HepG2 (cell line): ENCODE results near the gene PPP1R12C. TPM values are rescaled to one million over a fixed set of nuclear protein-coding genes. Genes with fewer than 3 reads are reported as not detected.

Experiments
- BRD4 ChIP-seq: sonication (generic); formaldehyde crosslinking; IDR thresholded peaks from 2 replicates; pipeline ENCODE4 v1.4.0; 2020; ENCODE audit warnings: missing genetic modification reagents
- KDM4B ChIP-seq: sonication (generic); formaldehyde crosslinking; IDR thresholded peaks from 2 replicates; pipeline ENCODE4 v1.4.0; 2020; ENCODE audit warnings: missing genetic modification reagents
- KDM5A ChIP-seq: fragments of 200-600 bp; sonication (generic); IDR thresholded peaks from 2 replicates; pipeline ENCODE4 v1.7.0; 2018; ENCODE audit warnings: antibody characterized with exemption, mild to moderate bottlenecking, low read length, borderline replicate concordance
- KDM5B ChIP-seq: sonication (generic); formaldehyde crosslinking; IDR thresholded peaks from 2 replicates; pipeline ENCODE4 v1.4.0; 2020; ENCODE audit warnings: missing genetic modification reagents, mild to moderate bottlenecking, borderline replicate concordance
- LRRFIP1 ChIP-seq: sonication (generic); formaldehyde crosslinking; conservative IDR thresholded peaks from 2 replicates; pipeline ENCODE4 v1.4.0; 2020; ENCODE audit warnings: missing genetic modification reagents
- MXI1 ChIP-seq: IDR thresholded peaks from 3 replicates; pipeline ENCODE4 v1.6.1; 2012; ENCODE audit warnings: low read depth, low read length, inconsistent platforms, borderline replicate concordance
- PPARG ChIP-seq: conservative IDR thresholded peaks from 2 replicates; pipeline ENCODE4 v1.6.1; 2016; ENCODE audit warnings: missing biosample characterization, missing genetic modification reagents
- SP1 ChIP-seq, 2 experiments: fragments of 450-650 bp in 1 of 2; sonication (generic) in 1 of 2; formaldehyde crosslinking in 1 of 2; IDR thresholded peaks; 2 replicates each; pipeline versions ENCODE4 v1.4.0 to v1.6.1; 2016 to 2020; ENCODE audit warnings: missing genetic modification reagents in 1 of 2
- TERF1 ChIP-seq: sonication (generic); formaldehyde crosslinking; IDR thresholded peaks from 2 replicates; pipeline ENCODE4 v1.8.0; 2022; ENCODE audit warnings: mild to moderate bottlenecking, missing genetic modification reagents, moderate library complexity
- ZBTB21 ChIP-seq: sonication (generic); formaldehyde crosslinking; IDR thresholded peaks from 2 replicates; pipeline ENCODE4 v1.4.0; 2020; ENCODE audit warnings: missing genetic modification reagents
- ZC3H13 ChIP-seq: sonication (generic); formaldehyde crosslinking; IDR thresholded peaks from 2 replicates; pipeline ENCODE4 v1.8.1; 2023; ENCODE audit warnings: mild to moderate bottlenecking, missing genetic modification reagents, moderate library complexity
- ZNF30 ChIP-seq: sonication (generic); formaldehyde crosslinking; IDR thresholded peaks from 2 replicates; pipeline ENCODE4 v1.5.0; 2020; ENCODE audit warnings: mild to moderate bottlenecking, missing genetic modification reagents
- ZNF605 ChIP-seq: sonication (generic); formaldehyde crosslinking; IDR thresholded peaks from 2 replicates; pipeline ENCODE4 v1.8.0; 2022; ENCODE audit warnings: mild to moderate bottlenecking, missing genetic modification reagents
- ZNF749 ChIP-seq: sonication (generic); formaldehyde crosslinking; IDR thresholded peaks from 2 replicates; pipeline ENCODE4 v1.8.0; 2022; ENCODE audit warnings: mild to moderate bottlenecking, missing genetic modification reagents, moderate library complexity, borderline replicate concordance
- ZNF772 ChIP-seq: sonication (generic); formaldehyde crosslinking; IDR thresholded peaks from 2 replicates; pipeline ENCODE4 v1.5.0; 2020; ENCODE audit warnings: mild to moderate bottlenecking, missing genetic modification reagents
- ZNF800 ChIP-seq: sonication (generic); formaldehyde crosslinking; IDR thresholded peaks from 2 replicates; pipeline ENCODE4 v1.4.0; 2020; ENCODE audit warnings: missing genetic modification reagents
- polyA plus RNA-seq, 8 experiments: library from polyadenylated mRNA; depleted of rRNA in 3 of 8; stranded (reverse) in 7 of 8; unstranded in 1 of 8; fragments of >200 nt; fragmentation: Illumina TruSeq in 4 of 8; extraction: Trizol in 4 of 8; gene quantifications; 2 replicates each; pipeline versions ENCODE4 v1.2.1 to v1.2.3, GENCODE V29; 2011 to 2016; ENCODE audit warnings: low read depth in 4 of 8, missing spikeins in 1 of 8, mixed read lengths in 1 of 8; ENCODE audit not compliant: insufficient read depth in 1 of 8
- total RNA-seq, 5 experiments: library from RNA; depleted of rRNA; stranded (reverse); fragments of >200 nt; fragmentation: Illumina TruSeq; extraction: Trizol; gene quantifications; 2 replicates each; pipeline ENCODE4 v1.2.3, GENCODE V29; 2016; ENCODE audit warnings: low read depth in 1 of 5
- TF ChIP-seq, protein P1 (sequence below): conservative IDR thresholded peaks from 2 replicates; pipeline ENCODE4 v1.6.1; 2018; ENCODE audit warnings: missing genetic modification reagents
- TF ChIP-seq, protein P2 (sequence below): sonication (generic); formaldehyde crosslinking; IDR thresholded peaks from 2 replicates; pipeline ENCODE4 v1.5.1; 2020; ENCODE audit warnings: mild to moderate bottlenecking, missing genetic modification reagents, moderate library complexity

PPP1R12C gene
- total and polyA plus RNA-seq, 2 of the 13 experiments (the other 11 are each of a cell fraction or from before 2014, with no cell fraction given), result 29.7 to 30.3 TPM

- TF ChIP-seq, protein P1, sequence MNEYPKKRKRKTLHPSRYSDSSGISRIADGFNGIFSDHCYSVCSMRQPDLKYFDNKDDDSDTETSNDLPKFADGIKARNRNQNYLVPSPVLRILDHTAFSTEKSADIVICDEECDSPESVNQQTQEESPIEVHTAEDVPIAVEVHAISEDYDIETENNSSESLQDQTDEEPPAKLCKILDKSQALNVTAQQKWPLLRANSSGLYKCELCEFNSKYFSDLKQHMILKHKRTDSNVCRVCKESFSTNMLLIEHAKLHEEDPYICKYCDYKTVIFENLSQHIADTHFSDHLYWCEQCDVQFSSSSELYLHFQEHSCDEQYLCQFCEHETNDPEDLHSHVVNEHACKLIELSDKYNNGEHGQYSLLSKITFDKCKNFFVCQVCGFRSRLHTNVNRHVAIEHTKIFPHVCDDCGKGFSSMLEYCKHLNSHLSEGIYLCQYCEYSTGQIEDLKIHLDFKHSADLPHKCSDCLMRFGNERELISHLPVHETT (CRISPR knock-in tag), result no peak; the same call in 1 of the 2 replicates
- TF ChIP-seq PPARG (CRISPR knock-in tag), result 0 out of 2 replicates have a peak, but pooled peaks have one; percentile 14
- no peak for TF ChIP-seq BRD4
- no peak for TF ChIP-seq KDM4B (CRISPR knock-in tag)
- no peak for TF ChIP-seq TERF1
- TF ChIP-seq ZBTB21 (CRISPR knock-in tag), result no peak
- TF ChIP-seq KDM5B (CRISPR knock-in tag), result no peak
- TF ChIP-seq LRRFIP1, result no peak
- no peak for TF ChIP-seq ZNF605
- no peak for TF ChIP-seq ZNF749 (CRISPR knock-in tag)
- TF ChIP-seq SP1 (IDR thresholded peaks at IDR 0.05), result no peak
- peak; percentile 93 for TF ChIP-seq SP1 (CRISPR knock-in tag; IDR thresholded peaks at IDR 0.05)
- TF ChIP-seq KDM5A, result no peak
- no peak for TF ChIP-seq ZC3H13 (CRISPR knock-in tag)
- peak; percentile 16; the same call in 1 of the 2 replicates for TF ChIP-seq ZNF772 (CRISPR knock-in tag)
- TF ChIP-seq ZNF800, result no peak
- peak; percentile 95 for TF ChIP-seq MXI1
- no peak for TF ChIP-seq ZNF30 (CRISPR knock-in tag)
- TF ChIP-seq, protein P2, sequence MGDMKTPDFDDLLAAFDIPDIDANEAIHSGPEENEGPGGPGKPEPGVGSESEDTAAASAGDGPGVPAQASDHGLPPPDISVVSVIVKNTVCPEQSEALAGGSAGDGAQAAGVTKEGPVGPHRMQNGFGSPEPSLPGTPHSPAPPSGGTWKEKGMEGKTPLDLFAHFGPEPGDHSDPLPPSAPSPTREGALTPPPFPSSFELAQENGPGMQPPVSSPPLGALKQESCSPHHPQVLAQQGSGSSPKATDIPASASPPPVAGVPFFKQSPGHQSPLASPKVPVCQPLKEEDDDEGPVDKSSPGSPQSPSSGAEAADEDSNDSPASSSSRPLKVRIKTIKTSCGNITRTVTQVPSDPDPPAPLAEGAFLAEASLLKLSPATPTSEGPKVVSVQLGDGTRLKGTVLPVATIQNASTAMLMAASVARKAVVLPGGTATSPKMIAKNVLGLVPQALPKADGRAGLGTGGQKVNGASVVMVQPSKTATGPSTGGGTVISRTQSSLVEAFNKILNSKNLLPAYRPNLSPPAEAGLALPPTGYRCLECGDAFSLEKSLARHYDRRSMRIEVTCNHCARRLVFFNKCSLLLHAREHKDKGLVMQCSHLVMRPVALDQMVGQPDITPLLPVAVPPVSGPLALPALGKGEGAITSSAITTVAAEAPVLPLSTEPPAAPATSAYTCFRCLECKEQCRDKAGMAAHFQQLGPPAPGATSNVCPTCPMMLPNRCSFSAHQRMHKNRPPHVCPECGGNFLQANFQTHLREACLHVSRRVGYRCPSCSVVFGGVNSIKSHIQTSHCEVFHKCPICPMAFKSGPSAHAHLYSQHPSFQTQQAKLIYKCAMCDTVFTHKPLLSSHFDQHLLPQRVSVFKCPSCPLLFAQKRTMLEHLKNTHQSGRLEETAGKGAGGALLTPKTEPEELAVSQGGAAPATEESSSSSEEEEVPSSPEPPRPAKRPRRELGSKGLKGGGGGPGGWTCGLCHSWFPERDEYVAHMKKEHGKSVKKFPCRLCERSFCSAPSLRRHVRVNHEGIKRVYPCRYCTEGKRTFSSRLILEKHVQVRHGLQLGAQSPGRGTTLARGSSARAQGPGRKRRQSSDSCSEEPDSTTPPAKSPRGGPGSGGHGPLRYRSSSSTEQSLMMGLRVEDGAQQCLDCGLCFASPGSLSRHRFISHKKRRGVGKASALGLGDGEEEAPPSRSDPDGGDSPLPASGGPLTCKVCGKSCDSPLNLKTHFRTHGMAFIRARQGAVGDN (CRISPR knock-in tag), result peak; percentile 7; the same call in 1 of the 2 replicates
Observed at GRCh38 chr19:55166530-55167268, 49.3 kb upstream of the PPP1R12C start, which contains the start of gene DNAAF3 (continued).
